Peyer's patch (tissue), 4 donors: ENCODE data around the gene CHIC2.

Source experiments
- POLR2A ChIP-seq, 2 donors: fragments of 450-650 bp; IDR thresholded peaks; one replicate each; pipeline ENCODE4 v1.5.1; 2017; ENCODE audit warnings: antibody characterized with exemption in 2 of 2, mild to moderate bottlenecking in 2 of 2, moderate library complexity in 2 of 2
- TF ChIP-seq, protein P1 (sequence below), 6 experiments: fragments of 450-650 bp in 4 of 6; fragments of 200-600 bp in 2 of 6; sonication (generic) in 1 of 6; IDR thresholded peaks; one replicate each; pipeline ENCODE4 v1.5.1; 2017 to 2019; ENCODE audit warnings: antibody characterized with exemption in 6 of 6, mild to moderate bottlenecking in 3 of 6, moderate library complexity in 1 of 6

DNA sequence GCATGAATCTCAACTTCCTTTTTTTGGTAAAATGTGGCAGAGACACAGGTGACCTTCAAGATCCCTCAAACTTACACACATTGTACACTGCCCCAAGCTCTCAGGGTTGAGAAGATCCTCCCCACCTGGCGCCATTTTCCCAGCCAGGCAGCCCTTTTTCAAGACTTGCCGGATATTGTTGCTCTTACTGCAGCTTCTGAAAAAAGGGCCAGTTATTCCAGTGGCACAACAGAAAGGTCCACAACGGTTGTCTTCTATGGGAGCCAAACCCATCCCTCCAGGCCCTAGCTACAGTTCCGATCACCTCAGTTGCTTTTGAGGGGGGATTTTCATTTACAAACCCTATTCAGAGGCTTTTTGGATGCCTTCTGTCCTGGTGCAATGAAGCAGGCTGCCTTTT lies 101.1 kb downstream of the CHIC2 start:
- TF ChIP-seq, protein P1, sequence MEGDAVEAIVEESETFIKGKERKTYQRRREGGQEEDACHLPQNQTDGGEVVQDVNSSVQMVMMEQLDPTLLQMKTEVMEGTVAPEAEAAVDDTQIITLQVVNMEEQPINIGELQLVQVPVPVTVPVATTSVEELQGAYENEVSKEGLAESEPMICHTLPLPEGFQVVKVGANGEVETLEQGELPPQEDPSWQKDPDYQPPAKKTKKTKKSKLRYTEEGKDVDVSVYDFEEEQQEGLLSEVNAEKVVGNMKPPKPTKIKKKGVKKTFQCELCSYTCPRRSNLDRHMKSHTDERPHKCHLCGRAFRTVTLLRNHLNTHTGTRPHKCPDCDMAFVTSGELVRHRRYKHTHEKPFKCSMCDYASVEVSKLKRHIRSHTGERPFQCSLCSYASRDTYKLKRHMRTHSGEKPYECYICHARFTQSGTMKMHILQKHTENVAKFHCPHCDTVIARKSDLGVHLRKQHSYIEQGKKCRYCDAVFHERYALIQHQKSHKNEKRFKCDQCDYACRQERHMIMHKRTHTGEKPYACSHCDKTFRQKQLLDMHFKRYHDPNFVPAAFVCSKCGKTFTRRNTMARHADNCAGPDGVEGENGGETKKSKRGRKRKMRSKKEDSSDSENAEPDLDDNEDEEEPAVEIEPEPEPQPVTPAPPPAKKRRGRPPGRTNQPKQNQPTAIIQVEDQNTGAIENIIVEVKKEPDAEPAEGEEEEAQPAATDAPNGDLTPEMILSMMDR (IDR thresholded peaks at IDR 0.05), result no peak
- TF ChIP-seq POLR2A (IDR thresholded peaks at IDR 0.05), result no peak
